NCI-H510A (cell line): ENCODE data around the gene PKDCC.
A peak's percentile ranks its signal among the peaks of the same experiment; 100 is the strongest.

Experiments used
- DNase-seq: peaks from one replicate; lab custom pipeline; 2025; lab: John Stamatoyannopoulos, UW

PKDCC gene

DNA sequence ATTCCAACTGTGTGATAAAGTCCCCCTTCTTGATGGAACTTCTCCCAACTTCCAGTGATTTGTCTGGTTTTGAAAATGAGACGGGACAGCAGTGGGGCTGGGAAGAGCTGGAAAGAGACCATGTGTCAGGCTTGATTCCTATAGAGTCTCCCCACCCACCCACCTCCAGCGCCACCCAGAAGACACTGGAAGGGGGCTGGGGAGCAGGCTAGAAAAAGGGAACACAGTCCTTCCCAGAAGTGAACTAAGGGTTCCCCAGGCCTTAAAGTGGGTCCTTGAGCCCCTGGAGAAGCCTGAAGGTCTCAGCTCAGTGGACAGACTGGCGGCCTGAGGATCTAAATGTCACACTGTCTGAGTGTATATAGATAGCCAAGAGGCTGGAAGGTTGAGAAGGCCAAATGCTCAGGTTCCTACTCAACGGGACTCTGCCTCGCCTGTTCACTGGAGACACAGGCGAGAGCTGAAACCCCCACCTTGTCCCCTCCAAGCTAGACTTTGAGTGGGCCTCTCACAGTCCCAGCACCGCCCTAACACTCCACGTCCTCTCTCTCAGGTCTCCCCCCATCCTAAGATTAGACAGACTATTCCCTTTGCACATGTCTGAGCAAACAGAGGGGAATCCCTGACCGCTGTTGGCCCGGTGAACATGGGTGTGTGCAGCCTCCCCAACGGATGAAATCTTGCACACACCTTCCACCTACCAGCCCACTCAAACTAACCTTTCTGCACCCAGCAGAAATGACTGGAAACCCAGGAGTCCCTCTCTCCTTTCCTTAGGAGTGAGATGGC is 1.6 kb downstream of the PKDCC start:
- DNase-seq, result no peak

GRCh38 chr2:42050010-42050702 is 2.3 kb downstream of the PKDCC start:
- DNase-seq, result no peak

DNA sequence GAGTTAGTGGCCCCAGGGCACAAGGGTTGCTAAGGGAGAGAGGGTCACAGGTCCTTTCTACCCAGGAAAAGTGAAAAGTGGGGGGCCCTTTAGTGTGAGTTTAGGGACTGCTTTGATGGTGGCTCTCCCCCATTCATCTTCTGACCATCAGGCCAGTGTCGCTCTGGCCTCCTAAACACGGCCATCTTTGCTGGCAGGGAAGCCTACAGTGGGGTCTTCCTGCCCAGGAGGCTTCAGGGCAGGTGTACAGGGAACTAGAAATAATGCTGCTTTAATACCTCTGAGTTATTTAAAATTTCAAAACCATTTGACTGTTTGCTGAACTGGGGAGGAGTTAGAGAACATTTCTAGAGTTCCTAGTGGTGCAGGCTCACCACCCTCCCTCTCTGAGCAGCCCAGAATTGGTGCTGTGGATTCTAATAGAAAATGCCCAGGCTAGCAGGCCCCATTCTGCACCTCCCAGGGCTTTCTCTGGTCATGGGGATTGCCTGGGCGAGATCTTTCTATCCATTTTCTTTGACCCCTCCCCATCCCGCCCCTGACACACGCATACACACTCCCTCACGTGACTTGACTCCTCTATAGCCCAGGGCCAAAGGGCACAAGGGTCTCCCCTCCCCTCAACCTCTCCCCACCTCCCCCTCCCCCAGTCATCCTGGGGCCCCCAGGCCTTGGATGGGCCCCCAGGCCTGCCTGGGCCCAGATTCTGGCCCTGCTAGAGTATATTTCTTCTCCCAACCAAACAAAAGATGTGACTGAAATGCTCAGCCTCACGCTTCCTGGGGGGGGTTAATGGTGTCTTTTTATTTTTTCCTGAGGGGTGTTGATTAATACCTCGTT is 3.1 kb downstream of the PKDCC start:
- no peak for DNase-seq

GRCh38 chr2:42051543-42052235 is 3.9 kb downstream of the PKDCC start:
- DNase-seq, result no peak

GRCh38 chr2:42052702-42053481 is 5.1 kb downstream of the PKDCC start:
- no peak for DNase-seq

- no peak for DNase-seq
Observed at GRCh38 chr2:42053482-42053790, 5.6 kb downstream of the PKDCC start.

DNA sequence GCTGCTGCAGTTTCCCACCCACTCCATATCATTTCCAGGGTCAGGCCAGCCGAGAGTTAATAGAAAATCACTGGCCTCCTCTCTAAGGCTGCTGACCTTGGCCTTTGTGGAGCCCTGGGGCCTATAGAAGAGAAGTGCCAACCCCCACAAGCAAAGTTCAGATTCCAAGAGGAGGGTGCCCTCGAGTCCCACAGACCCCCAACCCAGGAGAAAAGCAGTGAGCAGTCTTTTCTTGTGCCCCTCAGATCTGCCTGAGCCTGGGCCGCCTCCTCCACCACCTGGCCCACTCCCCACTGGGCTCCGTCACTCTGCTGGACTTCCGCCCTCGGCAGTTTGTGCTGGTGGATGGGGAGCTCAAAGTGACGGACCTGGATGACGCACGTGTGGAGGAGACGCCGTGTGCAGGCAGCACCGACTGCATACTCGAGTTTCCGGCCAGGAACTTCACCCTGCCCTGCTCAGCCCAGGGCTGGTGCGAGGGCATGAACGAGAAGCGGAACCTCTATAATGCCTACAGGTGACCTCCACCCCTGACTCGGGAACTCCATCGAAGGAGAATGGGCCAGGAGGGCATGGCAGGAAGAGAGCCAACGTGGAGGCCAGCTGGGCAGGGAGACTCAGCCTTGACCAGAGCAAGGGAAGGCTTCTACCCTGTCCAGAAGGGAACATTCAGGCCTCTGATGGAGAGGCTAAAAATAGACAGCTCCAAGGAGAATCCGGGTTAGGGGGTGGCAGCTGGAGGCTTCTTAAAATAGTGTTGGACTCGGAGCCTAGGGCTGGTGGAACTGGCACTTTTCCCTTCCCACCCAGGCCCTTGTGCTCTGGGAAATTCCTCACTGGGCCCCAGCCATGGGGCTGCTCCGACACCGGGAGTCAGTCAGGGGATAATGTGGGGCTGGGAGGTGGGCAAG is 6.2 kb downstream of the PKDCC start:
- DNase-seq, result no peak

DNA sequence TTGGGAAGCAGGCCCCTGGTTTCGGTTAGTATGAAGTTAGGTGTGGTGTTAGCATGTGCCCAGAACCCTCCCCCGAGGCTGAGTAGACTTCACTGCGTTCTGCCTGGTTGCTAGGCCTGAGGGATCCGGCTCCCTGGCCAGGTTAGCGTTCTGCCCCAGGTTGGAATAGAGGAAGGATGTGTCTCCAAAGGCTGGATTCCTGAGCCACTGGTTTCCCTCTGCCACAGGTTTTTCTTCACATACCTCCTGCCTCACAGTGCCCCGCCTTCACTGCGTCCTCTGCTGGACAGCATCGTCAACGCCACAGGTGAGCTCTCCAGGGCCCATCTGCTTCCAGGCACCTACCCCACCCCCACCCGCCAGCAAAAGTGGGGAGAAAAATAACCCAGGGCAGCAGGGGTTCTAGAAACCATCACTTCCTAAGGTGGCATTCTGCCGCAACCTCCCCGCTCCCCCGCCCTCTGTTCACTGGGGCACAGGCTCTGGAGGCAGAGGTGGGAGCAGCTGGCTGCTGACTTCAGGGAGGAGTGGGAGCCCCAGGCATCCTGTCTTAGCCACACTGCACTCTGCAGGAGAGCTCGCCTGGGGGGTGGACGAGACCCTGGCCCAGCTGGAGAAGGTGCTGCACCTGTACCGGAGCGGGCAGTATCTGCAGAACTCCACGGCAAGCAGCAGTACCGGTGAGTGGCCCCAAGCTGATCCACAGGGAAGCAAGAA is 7.1 kb downstream of the PKDCC start:
- DNase-seq, result peak; percentile 36

- DNase-seq, result no peak
Observed at GRCh38 chr2:42055573-42056514, 8.0 kb downstream of the PKDCC start.

DNA sequence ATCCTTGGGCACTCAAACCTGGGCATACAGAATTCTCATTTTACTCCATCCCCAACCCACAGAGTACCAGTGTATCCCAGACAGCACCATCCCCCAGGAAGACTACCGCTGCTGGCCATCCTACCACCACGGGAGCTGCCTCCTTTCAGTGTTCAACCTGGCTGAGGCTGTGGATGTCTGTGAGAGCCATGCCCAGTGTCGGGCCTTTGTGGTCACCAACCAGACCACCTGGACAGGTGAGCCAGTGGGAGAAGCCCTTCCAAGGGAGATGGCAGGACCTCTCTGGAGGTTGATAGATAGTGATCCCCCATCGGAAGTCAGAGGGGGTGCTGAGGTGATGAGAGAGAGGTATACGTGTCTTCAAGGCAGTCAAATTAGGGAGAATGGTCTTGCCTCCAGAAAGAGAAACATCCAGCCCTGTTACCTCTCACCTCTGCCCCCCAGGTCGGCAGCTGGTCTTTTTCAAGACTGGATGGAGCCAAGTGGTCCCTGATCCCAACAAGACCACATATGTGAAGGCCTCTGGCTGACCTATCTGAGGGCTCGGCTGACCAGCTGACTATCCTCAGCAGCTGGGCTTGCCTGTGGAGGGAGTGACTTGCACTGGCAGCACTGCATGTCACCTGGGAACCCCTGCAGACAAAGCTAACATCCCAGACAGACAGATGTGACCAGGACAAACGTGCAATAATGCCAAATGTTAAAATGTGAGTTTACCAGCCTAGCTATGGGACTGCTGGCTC is 9.5 kb downstream of the PKDCC start:
- DNase-seq, result no peak

DNA sequence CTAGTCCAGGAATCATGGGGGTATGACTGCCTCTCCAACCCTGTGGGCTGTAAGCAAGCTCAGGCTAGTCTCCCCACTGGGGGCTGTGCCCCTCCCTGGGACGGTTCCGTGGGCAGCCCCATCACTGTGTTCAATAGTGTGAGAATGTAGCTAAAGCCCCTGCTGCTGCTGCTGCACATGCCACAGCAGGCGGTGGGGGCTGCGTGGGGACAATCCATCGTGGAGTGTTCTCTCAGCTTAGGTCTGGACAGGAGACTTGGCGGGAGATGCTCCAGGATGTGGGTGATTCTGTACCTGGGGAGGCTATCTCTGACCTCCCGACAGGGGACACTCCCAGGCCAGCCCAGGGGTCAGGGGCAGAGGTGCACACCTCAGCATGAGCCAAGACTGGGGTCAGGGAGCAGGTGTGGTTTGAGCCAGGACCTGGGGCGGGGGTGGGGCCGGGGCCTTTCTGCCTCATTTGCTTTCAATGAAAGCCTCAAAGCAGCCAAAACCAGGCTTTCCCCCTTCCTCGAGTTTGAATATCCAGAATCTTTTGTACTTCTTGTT is 10.2 kb downstream of the PKDCC start:
- DNase-seq, result no peak

- no peak for DNase-seq
Observed at GRCh38 chr2:42059261-42059898, 11.6 kb downstream of the PKDCC start.

- DNase-seq, result no peak
Observed at GRCh38 chr2:42060028-42060427, 12.2 kb downstream of the PKDCC start.

DNA sequence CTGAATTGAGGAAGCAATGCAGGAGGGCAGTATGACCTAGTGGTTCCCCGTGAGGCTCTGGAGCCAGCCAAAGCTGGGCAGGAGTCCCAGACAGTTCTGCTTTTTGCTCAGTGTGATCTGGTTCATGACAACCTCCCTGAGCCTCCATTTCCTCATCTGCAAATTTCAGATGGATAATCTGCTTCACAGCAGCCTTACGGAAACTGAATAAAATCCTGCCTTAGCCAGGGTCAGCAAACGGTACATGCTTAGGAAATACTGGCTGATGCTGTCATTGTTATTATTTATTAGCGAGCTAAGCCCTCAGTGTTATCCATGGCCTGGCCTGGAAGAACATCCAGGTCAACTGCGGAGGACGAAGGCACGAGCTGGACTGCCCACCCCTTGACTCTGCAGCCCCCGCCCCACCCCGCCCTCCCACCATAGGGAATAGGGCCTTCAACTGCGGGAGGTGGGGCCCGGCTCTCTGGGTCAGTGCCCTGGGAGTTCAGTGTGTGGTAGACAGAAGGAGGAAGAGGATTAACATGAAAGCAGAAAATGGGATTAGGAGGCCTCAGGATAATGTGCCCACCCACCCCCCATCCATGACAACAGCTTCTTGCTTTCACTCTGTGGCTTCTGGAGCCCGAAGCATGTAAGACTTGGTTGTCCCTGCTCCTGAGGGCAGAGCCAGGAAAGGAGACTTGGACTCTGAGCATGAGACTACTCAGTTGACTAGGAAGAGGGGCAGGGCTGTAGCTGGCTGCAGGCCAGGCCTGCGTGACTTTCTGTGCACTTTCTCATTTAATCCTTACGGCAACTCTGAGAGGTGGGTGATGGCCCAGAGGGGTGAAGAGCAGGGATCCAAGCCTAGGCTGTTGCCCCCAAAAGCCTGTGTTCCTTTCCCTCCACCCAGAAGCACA is 13.1 kb downstream of the PKDCC start:
- no peak for DNase-seq

DNA sequence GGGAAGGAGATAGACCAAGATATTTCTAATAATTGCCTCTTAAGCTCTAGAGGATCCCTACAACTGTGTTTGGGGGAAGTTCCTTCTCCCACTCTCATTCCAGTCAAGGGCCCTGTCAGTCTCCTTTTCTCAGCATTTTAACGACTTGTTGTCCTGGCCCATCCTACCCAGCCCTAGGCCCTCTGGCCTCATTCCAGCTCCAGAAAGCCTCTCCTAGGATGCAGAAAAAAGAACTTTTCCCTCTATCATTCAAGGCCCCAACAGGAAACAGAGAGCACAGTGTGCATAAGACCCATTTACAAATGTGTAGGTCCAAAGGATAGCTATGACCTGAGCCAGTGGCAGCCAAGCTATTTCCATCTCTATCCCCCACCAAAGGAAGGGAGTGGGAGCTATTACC is 14.0 kb downstream of the PKDCC start:
- no peak for DNase-seq
